SK-N-MC (cell line): Measurements from ENCODE around the gene XG.
"Not testable (repeated sequence)": the region's sequence is repeated elsewhere in the genome, so short reads cannot be mapped to it uniquely, and the experiment has no call there.

Source experiments
- DNase-seq: peaks from one replicate; pipeline ENCODE4 v3.0.0-alpha.2; 2011; ENCODE audit warnings: low read depth, low spot score
- H3K27ac ChIP-seq: fragments of 200-600 bp; sonication (generic); 2 replicates; pipeline ENCODE4 v1.5.1; 2016; ENCODE audit warnings: mixed run types
- H3K36me3 ChIP-seq: fragments of 200-600 bp; sonication (generic); 2 replicates; pipeline ENCODE4 v1.6.1; 2017; ENCODE audit warnings: antibody characterized with exemption, low read length, mixed read lengths; ENCODE audit not compliant: insufficient read depth
- H3K4me3 ChIP-seq: fragments of 200-600 bp; sonication (generic); 2 replicates; pipeline ENCODE4 v1.5.1; 2016
- H3K9ac ChIP-seq: fragments of 200-600 bp; sonication (generic); 2 replicates; pipeline ENCODE4 v1.8.0; 2017; ENCODE audit warnings: mixed run types, mixed read lengths; ENCODE audit not compliant: insufficient read length
- H3K9me3 ChIP-seq: fragments of 200-600 bp; sonication (generic); 2 replicates; pipeline ENCODE4 v1.6.1; 2017; ENCODE audit warnings: low read depth, mild to moderate bottlenecking, antibody characterized with exemption, low read length, moderate library complexity, mixed read lengths
- EZH2 ChIP-seq: fragments of 200-600 bp; sonication (generic); IDR thresholded peaks from one replicate; pipeline ENCODE4 v1.6.1; 2017; ENCODE audit warnings: antibody characterized with exemption
- FOXP2 ChIP-seq: optimal IDR thresholded peaks from 2 replicates; pipeline ENCODE3; 2011; ENCODE audit warnings: mild to moderate bottlenecking, moderate library complexity; ENCODE audit not compliant: insufficient read depth; ENCODE audit errors: extremely low read length, control extremely low read depth
- POLR2AphosphoS5 ChIP-seq: IDR thresholded peaks from 2 replicates; pipeline ENCODE4 v1.6.1; 2012; ENCODE audit warnings: mild to moderate bottlenecking, low read depth, low read length, borderline replicate concordance

XG gene

DNA sequence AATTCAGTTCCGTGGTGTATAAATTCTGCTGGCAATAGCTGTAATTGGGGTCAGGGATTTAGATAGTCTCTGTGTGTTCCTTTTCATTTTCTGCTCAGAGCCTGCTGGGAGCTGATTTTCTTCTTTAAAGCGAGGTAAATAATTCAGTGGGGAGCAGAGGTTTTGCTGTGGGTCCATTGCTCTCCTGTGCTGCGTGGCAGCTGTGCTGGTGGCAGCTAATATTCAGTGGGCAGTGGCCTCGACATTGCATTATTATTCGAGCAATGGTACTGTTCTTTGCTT is 13.7 kb downstream of the XG start:
- Histone ChIP-seq H3K4me3 (peak overlapping the region; percentile 6), H3K9me3 (no peaks in the 10 kb centered on the region), H3K9ac (peak overlapping the region; percentile 50), H3K36me3 (peaks cover 16% of the 10 kb centered on the region), H3K27ac (peak overlapping the region; percentile 97)
- no peak for TF ChIP-seq FOXP2
- no peak for DNase-seq

DNA sequence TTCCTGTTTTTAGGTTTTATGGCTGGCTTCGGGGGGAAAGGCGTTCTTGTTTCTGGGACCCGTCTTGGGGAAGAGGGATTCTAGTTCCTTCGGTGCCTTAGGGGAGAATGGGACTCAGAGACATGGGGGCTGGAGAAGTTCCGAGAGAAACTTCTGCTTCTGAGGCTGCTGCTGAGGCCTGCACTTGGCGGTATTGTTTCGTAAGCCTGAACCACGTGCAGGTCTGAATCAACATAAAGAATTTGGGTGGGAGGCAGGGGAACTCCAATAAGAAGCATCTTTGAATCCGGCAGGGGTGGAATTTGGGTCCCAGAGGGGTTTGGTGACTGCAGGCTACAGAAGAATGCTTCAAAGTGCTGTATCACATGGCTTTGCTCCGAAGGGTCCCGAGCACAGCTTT is 15.1 kb downstream of the XG start:
- H3K9me3 ChIP-seq = no peaks in the 10 kb centered on the region
- H3K9ac ChIP-seq = peak overlapping the region; percentile 26
- peak overlapping the region; percentile 85 for H3K27ac ChIP-seq
- TF ChIP-seq POLR2AphosphoS5 (no peak), FOXP2 (no peak), EZH2 (no peak)
- DNase-seq = no peak
- H3K4me3 ChIP-seq = no peak overlapping the region
- H3K36me3 ChIP-seq = peaks cover 21% of the 10 kb centered on the region

DNA sequence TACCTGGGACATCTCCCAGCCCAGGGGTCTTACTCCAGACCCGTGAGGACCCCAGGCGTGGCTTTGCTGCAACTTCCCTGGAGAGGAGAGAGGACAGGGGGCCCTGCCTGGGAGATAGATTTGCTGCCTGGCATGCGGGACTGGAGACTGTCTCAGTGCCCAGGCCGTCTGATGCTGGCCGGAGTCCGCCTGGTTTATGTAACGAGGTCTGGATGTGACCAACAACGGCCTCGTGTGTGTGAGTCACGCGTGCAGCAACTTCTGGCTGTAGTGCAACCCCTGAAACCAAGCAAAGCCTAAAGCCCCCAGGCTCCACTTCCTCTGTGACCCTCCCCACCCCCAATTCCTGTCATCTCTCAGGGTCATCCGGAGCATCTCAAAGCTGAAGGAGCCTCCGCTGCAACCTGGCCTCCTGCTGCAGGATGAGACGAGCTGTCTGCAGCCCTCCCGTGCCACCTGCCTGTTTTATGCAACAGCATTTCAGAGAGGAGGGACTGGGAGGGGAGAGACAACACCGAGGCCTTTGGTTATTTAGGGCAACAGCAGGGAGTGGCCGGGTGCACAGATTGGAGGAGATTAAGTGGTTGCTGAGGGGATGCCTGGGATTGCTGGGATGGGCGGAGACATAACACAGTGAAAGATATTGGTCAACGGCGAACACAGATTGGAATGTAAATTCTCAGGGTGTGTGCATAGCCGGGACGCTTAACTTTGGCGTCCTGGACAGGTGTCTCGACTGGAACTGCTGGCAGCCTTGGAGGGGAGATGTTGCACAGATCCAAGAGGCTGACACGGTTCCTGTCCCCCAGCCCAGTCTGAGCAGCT is 16.0 kb downstream of the XG start:
- no peak for DNase-seq
- Histone ChIP-seq H3K36me3 (peaks cover 21% of the 10 kb centered on the region), H3K9ac (no peak overlapping the region), H3K9me3 (no peaks in the 10 kb centered on the region), H3K4me3 (no peak overlapping the region), H3K27ac (peak overlapping the region; percentile 85)
- no peak for TF ChIP-seq FOXP2
- no peak for TF ChIP-seq POLR2AphosphoS5

DNA sequence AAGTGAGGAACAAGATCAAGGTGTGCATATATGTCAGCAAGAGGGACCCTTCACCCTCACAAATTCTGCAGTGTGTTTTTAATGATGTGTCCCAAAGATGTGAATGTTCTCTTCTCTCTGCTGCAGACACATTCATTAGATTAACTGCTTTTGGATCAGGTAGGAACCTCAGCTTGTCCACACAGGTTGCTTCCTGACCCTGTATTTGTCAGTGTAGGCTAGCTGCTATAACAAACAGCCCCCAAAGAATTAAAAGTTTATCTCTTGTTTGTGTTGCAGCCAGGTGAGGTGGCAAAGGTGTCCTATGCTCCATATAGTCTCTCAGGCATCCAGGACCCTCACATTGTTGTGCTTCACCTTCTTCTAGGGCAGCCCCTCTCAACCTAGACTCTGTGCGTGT is 17.8 kb downstream of the XG start:
- Histone ChIP-seq H3K9ac (no peak overlapping the region), H3K27ac (no peak overlapping the region), H3K9me3 (peaks cover under 1% of the 10 kb centered on the region; the same call in 1 of the 2 replicates), H3K36me3 (peaks cover 29% of the 10 kb centered on the region), H3K4me3 (no peak overlapping the region)
- DNase-seq = no peak
- TF ChIP-seq EZH2 (no peak), POLR2AphosphoS5 (no peak), FOXP2 (no peak)

DNA sequence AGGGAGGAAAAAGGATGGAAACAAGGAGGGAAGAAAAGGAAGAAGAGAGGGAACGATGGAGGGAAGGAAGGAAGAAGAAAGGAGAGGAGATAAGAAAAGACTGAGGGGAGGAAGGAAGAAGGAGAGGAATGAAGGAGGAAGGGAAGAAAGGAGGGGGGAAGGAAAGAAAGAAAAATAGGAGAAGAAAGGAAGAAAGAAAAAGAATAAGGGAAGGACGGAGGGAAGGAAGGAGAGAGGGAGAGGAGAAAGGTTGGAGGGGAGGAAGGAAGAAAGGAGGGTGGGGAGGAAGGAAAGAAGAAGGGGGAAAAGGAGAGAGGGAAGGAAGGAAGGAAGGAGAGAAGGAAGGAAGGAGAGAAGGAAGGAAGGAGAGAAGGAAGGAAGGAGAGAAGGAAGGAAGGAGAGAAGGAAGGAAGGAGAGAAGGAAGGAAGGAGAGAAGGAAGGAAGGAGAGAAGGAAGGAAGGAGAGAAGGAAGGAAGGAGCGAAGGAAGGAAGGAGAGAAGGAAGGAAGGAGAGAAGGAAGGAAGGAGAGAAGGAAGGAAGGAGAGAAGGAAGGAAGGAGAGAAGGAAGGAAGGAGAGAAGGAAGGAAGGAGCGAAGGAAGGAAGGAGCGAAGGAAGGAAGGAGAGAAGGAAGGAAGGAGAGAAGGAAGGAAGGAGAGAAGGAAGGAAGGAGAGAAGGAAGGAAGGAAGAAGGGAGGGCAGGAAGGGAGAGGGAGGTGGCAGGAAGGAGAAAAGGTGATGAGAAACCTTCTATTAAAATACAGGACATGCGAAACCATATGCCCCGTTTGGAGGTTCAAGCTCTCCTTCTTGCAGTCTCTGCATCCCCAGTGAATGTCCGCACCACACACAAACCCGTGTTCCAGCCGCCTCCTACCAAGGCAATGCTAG is 21.6 kb downstream of the XG start:
- not testable (repeated sequence) for H3K4me3 ChIP-seq, H3K9ac ChIP-seq, H3K27ac ChIP-seq, H3K9me3 ChIP-seq, DNase-seq
- H3K36me3 ChIP-seq = peaks cover 37% of the 10 kb centered on the region

DNA sequence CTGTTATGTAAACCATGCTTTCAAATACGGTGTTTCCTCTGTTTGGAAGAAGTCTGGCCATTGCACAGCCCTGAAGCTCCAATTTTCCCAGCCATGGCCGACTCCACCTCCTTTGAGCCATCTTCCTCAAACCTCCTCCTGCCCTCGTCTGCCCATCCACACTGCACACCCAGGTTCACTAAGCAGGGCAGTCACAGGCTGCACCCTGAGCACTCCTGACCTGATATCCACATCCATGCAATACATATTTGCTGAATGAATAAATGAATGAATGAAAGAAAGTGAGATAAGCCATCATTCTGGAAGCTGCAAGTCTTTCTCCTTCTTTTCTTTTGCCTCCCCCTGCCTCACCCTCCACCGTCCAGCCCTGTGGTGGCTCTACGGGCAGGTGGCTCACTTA is 22.2 kb downstream of the XG start:
- no peak for TF ChIP-seq FOXP2
- TF ChIP-seq EZH2 = no peak
- TF ChIP-seq POLR2AphosphoS5 = no peak
- H3K36me3 ChIP-seq = peaks cover 33% of the 10 kb centered on the region

DNA sequence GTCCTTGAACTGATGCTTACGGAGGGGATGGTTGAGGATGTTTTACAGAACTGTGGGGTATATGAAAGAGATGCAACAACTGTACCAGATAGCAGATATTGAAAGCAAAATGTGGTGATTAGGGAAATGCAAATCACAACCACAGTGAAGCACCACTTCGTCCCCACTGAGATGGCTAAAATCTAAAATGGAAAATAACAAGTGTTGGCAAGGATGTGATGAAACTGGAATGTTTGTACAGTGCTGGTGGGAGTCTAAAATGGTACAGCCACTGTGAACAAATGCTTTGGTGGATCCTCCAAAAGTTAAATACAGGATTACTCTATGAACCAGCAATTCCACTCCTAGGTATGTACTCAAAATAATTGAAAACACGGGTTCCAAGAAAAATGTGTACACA is 22.9 kb downstream of the XG start:
- TF ChIP-seq POLR2AphosphoS5 (no peak), FOXP2 (no peak), EZH2 (no peak)
- Histone ChIP-seq H3K27ac (no peak overlapping the region), H3K36me3 (peaks cover 27% of the 10 kb centered on the region), H3K9me3 (peaks cover 6% of the 10 kb centered on the region; the same call in 1 of the 2 replicates), H3K4me3 (no peak overlapping the region), H3K9ac (no peak overlapping the region)
- DNase-seq = no peak

More for the DNA sequence above, 22.2 kb downstream of the XG start:
- H3K9ac ChIP-seq = no peak overlapping the region
- no peak for DNase-seq
- H3K4me3 ChIP-seq = no peak overlapping the region
- no peak overlapping the region for H3K27ac ChIP-seq
- peaks cover 6% of the 10 kb centered on the region; the same call in 1 of the 2 replicates for H3K9me3 ChIP-seq

DNA sequence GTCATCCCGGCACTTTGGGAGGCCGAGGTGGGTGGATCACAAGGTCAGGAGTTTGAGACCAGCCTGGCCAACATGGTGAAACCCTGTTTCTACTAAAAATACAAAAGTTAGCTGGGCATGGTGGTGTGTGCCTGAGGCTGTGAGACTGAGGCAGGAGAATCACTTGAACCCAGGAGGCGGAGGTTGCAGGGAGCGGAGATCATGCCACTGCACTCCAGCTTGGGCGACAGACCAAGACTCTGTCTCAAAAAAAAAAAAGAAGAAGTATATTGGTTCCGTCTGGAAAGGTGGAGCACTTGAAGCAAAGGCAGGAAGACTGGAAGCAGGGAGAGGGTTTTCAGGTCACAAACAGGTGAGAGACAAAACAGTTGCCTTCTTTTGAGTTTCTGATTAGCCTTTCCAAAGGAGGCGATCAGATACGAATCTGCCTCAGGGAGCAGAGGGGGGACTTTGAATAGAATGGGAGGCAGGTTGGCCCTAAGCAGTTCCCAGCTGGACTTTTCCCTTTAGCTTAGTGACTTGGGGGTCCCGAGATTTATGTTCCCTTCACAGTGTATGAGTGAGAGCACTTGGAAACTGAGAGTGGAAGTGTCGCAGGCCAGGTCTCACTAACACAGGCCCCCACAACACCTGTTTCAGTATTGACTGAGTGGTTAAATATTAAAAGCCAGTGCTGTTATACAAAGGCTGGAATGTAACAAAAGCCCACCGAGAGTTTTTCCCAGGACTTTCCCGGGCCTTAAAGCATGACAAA is 28.8 kb downstream of the XG start:
- not testable (repeated sequence) for H3K9ac ChIP-seq, H3K4me3 ChIP-seq, DNase-seq, H3K9me3 ChIP-seq, H3K36me3 ChIP-seq
- peak overlapping the region; percentile 25; the same call in 1 of the 2 replicates for H3K27ac ChIP-seq

DNA sequence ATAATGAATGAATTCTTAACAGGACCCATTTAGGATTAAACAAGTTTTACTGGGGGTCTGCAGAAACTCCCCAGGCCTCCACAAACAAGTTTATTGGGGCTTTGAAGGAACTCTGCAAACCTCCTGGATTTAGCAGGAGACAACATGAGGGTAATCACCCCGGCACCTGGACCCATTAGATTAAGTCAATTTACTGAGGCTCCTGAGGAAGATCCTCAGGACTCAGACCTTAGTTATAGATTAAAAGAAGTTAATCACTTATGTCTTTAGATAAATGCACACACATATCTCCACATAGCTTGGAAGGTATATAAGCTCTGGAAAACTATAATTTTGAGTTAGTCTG is 29.4 kb downstream of the XG start:
- DNase-seq = no peak
- Histone ChIP-seq H3K27ac (peak overlapping the region; percentile 25; the same call in 1 of the 2 replicates), H3K9ac (no peak overlapping the region), H3K4me3 (no peak overlapping the region), H3K36me3 (no peaks in the 10 kb centered on the region; the same call in 1 of the 2 replicates), H3K9me3 (no peaks in the 10 kb centered on the region)
- no peak for TF ChIP-seq FOXP2
